NCI-H2196 treated with DMSO at 0.1 percent for 48 hours (cell line): ENCODE measurements around the gene PRKCE.
A peak's percentile ranks its signal among the peaks of the same experiment; 100 is the strongest.

Experiments
- DNase-seq: peaks from one replicate; lab custom pipeline; 2025; ENCODE audit not compliant: unreplicated experiment; lab: John Stamatoyannopoulos, UW

The PRKCE gene

DNA sequence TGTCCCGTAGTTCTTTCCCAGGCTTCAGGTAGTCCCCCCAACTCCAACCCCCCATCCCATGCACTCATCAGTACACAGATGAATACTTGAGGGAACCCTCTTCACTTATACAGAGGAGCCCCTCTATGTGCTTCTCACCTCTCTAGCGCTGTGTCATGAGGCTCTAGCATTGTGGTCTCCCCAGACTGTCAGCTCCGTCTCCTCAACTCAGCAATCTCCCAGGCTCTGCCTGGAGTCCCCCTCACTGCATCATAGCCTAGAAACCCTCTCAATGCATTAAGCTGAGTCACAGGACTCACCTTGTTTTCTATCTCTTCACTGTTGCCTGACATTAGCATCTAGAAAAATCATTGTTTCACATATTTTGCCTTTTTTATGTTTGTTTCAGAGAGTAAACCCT is 20.2 kb upstream of the PRKCE start:
- no peak for DNase-seq

DNA sequence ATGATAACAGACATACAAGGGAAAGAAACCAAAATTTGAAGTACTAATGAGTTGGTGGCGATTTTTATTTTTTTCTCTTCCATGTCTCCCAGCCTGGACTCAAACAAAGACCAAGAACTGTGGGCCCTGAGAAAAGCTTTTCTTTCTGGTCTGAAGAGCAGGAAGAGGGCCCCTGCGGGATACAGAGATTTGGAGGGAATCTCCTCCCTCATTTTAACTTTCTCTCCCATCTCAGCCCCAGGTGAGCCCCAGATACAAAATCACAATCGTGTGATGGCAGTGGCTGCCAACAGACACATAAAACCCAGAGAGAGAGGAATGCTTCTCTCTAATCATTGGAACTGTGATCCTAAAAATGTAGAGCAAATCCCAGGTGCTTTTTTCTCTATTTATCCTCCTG is 19.5 kb upstream of the PRKCE start:
- DNase-seq, result no peak

DNA sequence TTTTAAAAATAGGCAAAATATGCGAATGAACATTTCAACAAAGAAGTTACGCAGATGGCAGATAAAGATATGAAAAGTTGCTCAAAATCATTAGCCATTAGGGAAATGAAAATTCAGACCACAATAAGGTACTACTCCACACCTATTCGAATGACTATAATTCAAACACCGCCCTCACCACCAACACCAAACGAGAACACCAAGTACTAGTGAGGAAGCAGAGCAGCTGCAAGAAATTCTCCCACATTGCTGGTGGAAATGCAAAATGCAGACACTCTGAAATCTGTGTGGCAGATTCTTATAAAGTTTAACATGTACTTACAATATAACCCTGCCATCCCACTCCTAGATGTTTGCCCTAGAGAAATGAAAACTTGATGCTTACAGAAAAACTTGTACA is 17.3 kb upstream of the PRKCE start:
- no peak for DNase-seq

- DNase-seq, result no peak
Observed at GRCh38 chr2:45636008-45636407, 15.5 kb upstream of the PRKCE start.

DNA sequence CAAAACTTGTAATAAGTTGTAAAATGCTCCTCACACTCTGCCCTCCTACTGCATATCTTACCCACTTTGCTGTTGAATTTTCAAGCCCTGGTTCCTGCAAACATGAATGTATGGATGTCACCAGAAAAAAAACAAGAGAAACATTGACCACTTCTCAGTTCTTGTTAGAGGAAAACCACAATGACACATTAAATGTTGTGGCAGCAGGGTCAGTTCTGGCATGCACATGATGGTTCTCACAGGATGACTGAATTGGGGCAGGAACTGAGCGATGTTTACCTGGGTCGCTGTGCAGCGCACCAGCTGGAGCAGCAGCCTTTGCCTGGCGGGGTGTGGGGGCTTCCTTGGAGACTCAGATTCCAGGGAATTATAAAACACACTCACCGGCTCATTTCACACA is 14.0 kb upstream of the PRKCE start:
- DNase-seq, result no peak

- no peak for DNase-seq
Observed at GRCh38 chr2:45640576-45640975, 10.9 kb upstream of the PRKCE start.

- no peak for DNase-seq
Observed at GRCh38 chr2:45643095-45643494, 8.4 kb upstream of the PRKCE start.

DNA sequence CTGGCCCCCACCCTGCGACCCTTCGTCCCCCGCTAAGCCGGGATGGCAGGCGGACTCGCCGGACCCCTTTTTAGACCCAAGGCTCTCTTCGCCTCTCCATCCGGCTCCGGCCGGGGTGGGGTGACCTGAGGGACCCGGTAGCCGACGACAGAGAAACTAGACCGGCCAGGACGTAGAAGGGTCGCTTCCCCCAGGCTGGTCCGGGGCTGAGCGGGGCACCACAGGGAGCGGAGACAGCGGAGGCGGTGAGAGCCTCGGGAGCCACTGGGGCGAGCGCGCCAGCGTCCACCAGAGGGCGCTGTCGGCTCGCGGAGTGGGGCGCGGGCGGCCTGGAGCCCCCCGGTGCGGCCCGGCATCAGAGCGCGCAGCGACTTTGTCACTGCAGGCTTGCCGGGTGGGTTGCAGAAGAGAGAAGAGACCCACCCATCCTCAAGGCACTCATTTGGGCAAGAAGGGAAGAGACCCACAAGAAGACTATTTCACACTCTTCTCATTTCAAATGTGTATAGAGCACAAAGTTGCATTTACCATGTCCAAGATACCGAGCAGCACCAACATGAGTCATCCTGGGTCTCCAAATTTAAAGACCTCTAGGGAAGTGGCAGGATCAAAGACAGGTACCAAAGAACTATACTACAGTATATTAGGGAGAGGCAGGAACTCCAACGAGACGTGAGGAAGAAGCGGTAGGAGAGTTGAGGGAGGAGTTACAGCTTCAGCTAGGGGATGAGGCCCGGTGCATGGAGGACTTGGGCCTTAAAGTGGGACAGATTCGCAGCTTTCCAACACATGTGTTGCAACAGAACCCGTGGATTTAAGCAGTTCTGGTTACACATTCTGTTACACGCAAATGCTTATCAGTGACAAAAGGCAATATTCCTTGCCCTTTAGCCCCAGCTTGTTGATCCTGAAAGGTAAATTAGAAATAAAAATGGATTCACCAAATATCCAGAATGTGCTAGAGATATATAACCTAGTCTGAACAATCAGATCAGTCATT is 7.6 kb upstream of the PRKCE start:
- peak; percentile 44 for DNase-seq

DNA sequence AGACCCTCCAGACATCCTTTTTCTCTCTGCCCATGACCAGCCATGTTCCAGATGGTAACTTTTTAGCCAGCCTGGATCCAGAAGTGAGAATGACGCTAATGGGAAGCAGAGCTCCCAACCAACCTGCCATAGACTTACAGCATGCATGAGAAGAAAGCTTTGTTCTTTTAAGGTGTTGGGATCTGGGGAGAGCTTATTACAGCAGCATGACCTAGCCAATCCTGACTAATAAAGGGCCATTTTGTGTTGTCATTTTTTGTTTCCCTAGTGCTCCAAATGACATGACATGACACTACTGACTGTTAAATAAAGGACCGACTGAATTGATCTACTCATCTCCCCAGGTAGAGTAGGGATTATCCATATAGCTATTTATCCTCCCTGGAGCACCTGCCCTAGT is 5.2 kb upstream of the PRKCE start:
- no peak for DNase-seq

DNA sequence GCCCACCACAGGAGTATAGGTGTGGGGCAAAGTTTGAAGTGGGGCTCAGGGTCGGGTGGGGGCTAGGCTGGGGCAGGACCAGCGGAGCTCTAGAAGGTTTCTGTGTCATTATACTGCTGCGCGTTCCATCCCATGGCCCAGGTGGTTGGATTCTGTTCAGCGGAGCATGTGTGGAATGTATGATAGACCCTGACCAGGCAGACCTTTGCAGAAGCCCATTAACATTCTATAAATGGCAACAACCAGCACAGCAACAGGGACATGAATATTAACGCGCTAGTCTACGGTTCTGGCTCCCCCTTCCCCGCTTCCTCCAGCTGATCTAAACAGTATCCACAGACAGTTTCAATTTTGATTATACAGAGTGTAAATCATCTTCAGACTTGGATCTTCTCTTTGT is 4.1 kb upstream of the PRKCE start:
- DNase-seq, result no peak

GRCh38 chr2:45647986-45648520 is 3.4 kb upstream of the PRKCE start:
- DNase-seq, result no peak

- DNase-seq, result no peak
Observed at GRCh38 chr2:45648636-45649035, 2.8 kb upstream of the PRKCE start.

DNA sequence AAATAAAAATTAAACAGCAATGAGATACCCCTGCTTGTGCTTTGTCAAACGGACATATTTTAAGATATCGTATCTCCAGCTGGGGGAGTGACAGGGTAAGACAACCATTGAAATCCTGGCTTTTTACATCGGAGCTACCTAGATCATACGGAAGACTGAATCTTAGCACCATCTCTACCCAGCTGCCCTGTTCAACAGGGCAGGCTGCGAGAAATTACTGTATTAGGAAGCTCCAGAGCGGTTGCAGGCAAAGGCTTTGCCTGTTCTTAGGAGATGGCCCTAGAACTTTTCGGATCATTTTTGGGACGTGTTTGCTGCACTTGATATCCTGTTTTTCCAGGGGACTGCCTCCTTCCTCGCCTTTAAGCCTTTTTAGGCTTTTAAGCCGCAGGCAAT is 2.0 kb upstream of the PRKCE start:
- no peak for DNase-seq

- peak; percentile 10 for DNase-seq
Observed at GRCh38 chr2:45649858-45650811, 1.3 kb upstream of the PRKCE start.

- DNase-seq, result peak; percentile 54
Observed at GRCh38 chr2:45650851-45651414, 542 bp upstream of the PRKCE start.

GRCh38 chr2:45652090-45653031 is 886 bp downstream of the PRKCE start:
- DNase-seq, result no peak

DNA sequence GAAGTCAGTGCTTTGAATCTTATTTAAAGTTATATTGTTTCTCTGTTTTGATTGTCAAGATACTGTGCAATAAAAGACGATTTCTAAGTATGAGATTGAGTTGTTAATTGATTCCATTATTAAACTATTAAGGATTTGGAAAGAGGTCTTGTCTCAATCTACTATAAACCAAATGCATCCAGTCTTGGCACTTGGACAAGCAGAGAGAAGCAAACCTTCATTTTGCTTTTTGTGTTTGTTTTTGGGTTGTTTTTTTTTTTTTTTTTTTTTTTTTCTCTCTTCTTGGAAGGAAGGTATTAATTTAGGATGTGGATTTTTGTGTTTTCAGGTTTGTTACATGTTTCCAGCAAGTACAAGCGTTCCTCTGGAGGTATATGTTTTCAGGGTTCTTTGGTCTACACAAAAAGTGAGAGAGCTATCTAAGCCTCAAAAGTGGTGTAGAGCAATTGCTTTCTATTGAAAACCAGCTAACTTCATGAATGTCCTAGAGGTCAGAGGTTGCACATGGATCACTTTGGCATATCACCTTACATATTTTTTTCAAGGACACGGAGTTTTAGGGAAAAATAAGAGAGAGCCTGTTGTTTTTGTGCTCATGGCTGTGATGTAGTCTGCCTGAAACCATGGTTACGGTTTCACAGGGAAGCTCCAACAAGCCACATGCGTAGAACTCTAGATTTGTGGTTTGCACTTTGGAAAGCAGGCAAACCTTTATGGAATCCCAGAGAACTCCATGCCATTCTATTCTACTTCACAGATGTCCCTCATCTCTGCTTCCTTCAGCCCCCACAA is 1.8 kb downstream of the PRKCE start:
- DNase-seq, result no peak

DNA sequence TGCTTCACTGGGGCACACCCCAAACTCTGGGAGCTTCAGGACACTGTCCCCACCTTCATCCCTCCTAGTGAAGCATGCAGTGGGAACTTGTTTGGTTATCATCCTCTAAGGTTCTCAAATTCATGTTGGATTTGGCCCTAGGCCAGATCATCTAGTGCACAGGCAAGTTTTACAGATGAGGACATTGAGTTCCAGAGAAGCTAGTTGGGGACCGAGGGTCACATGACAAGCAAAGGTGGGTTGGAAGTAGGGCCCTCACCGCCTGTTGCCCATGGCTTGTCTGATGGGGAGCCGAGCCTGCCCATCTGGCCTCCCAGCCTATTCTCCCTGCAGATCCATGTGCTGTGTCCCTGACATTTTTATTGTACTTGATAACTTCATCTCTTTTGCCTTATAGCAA is 2.8 kb downstream of the PRKCE start:
- no peak for DNase-seq

GRCh38 chr2:45661828-45662227 is 10.4 kb downstream of the PRKCE start:
- no peak for DNase-seq
